SU-DHL-6 (cell line): Measurements from ENCODE around the gene SDS.

Experiments used
- H2AFZ ChIP-seq: fragments of 200-600 bp; sonication (generic); 2 replicates; pipeline ENCODE4 v1.6.1; 2014; ENCODE audit warnings: low read depth, mild to moderate bottlenecking, moderate library complexity, mixed read lengths, antibody characterized with exemption, low read length; ENCODE audit not compliant: severe bottlenecking
- H3F3A ChIP-seq: fragments of 200-600 bp; shearing (Covaris generic); 2 replicates; pipeline ENCODE4 v1.6.0; 2016; ENCODE audit warnings: antibody characterized with exemption, mild to moderate bottlenecking; ENCODE audit not compliant: insufficient read depth
- H3K27ac ChIP-seq: fragments of 200-600 bp; sonication (generic); 2 replicates; pipeline ENCODE4 v1.5.1; 2016; ENCODE audit warnings: low read depth, mild to moderate bottlenecking, low read length, moderate library complexity, mixed read lengths
- H3K27me3 ChIP-seq: fragments of 200-600 bp; sonication (generic), shearing (Covaris generic); 2 replicates; pipeline ENCODE4 v1.6.0; 2014; ENCODE audit warnings: mild to moderate bottlenecking, low read length
- H3K36me3 ChIP-seq: fragments of 200-600 bp; sonication (generic); 2 replicates; pipeline ENCODE4 v1.6.1; 2014; ENCODE audit warnings: mild to moderate bottlenecking, low read length, mixed read lengths
- H3K4me2 ChIP-seq: fragments of 300-600, 200-600 bp; shearing (Covaris generic), sonication (generic); 2 replicates; pipeline ENCODE4 v1.6.0; 2014; ENCODE audit warnings: low read length, low read depth, mild to moderate bottlenecking; ENCODE audit not compliant: poor library complexity, severe bottlenecking
- H3K4me3 ChIP-seq: fragments of 200-600 bp; sonication (generic); 2 replicates; pipeline ENCODE4 v1.5.1; 2014; ENCODE audit warnings: antibody characterized with exemption, low read length, mild to moderate bottlenecking, mixed read lengths; ENCODE audit not compliant: insufficient read depth, poor library complexity, severe bottlenecking
- H3K79me2 ChIP-seq: fragments of 200-600 bp; sonication (generic); 2 replicates; pipeline ENCODE4 v1.6.1; 2014; ENCODE audit warnings: mild to moderate bottlenecking, low read length, moderate library complexity; ENCODE audit not compliant: insufficient read depth
- H3K9ac ChIP-seq: fragments of 200-600 bp; sonication (generic); 2 replicates; pipeline ENCODE4 v1.7.0; 2014; ENCODE audit warnings: mild to moderate bottlenecking, low read length
- H3K9me2 ChIP-seq: fragments of 200-600 bp; sonication (generic); replicated peaks from 2 replicates; pipeline ENCODE4 v1.6.1; 2014; ENCODE audit warnings: low read length; ENCODE audit not compliant: insufficient read depth
- H3K9me3 ChIP-seq: fragments of 200-600 bp; sonication (generic); 2 replicates; pipeline ENCODE4 v1.6.1; 2014; ENCODE audit warnings: low read length, mixed read lengths; ENCODE audit not compliant: insufficient read depth
- H4K20me1 ChIP-seq: fragments of 200-600 bp; sonication (generic); 2 replicates; pipeline ENCODE4 v1.6.1; 2014; ENCODE audit warnings: low read depth, mild to moderate bottlenecking, antibody characterized with exemption, low read length, moderate library complexity, mixed read lengths
- EZH2phosphoT487 ChIP-seq: fragments of 200-600 bp; sonication (generic), shearing (Covaris generic); conservative IDR thresholded peaks from 2 replicates; pipeline ENCODE4 v1.6.1; 2018; ENCODE audit warnings: mild to moderate bottlenecking, antibody characterized with exemption, low read length, moderate library complexity, mixed read lengths
- TF ChIP-seq, protein P1 (sequence below): fragments of 200-600 bp; sonication (generic); IDR thresholded peaks from one replicate; pipeline ENCODE4 v1.5.1; 2017; ENCODE audit warnings: antibody characterized with exemption, mild to moderate bottlenecking, low read length, moderate library complexity; ENCODE audit not compliant: insufficient read depth, poor library complexity, severe bottlenecking

The SDS gene, protein sequence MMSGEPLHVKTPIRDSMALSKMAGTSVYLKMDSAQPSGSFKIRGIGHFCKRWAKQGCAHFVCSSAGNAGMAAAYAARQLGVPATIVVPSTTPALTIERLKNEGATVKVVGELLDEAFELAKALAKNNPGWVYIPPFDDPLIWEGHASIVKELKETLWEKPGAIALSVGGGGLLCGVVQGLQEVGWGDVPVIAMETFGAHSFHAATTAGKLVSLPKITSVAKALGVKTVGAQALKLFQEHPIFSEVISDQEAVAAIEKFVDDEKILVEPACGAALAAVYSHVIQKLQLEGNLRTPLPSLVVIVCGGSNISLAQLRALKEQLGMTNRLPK

DNA sequence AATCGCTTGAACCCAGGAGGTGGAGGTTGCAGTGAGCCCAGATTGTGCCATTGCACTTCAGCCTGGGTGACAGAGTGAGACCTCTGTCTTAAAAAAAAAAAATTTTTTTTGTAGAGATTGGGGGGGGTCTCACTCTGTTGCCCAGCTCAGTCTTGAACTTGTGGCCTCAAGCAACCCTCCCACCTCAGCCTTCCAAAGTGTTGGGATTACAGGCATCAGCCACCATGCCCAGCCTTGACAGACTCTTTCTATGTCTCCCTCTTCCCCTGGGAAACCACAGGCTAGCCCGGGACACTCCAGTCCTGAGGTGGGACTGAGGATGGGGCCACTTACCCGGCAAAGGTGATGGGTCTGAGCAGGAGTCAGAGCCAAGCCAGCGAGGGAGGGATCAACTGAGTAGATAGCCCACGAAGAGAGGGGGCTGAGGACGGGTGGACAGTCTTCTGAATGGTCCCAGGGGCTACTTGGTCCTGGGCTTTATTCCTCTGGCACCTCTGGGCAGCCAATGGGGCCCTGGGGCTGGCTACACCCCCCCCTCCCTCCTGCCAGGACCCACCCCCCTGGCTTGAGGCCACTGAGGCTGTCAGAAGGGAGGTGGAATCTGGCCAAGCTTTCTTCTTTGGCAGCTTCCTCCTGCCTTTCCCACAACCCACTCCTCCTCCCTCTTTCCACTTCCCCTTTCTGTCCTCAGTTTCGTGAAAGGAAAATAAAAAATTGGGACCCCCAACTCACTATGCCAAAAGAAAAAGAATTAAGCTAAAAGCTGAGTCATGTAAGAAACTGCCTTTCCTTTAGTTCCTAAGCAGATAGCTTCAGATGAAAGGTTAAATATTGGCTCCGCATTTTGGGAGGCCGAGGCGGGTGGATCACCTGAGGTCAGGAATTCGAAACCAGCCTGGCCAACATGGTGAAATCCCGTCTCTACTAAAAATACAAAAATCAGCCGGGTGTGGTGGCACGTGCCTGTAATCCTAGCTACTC is at the start of gene SDS:
SDS (minus strand) TSS at position 453 of the 981 bp plus-strand sequence. CDS start 4,179 bp downstream, outside the sequence.
- Histone ChIP-seq H3K9ac (no peak within 1 kb of the TSS), H3K4me2 (no peak within 1 kb of the TSS), H3K36me3 (no peaks in the 10 kb centered on the region), H3K79me2 (no peaks in the 10 kb centered on the region), H3K27me3 (no peaks in the 10 kb centered on the region), H2AFZ (no peak within 1 kb of the TSS), H3K4me3 (no peak within 1 kb of the TSS), H3K9me3 (no peaks in the 10 kb centered on the region), H3K9me2 (no peaks in the 10 kb centered on the region), H3K27ac (no peak within 1 kb of the TSS), H4K20me1 (no peaks in the 10 kb centered on the region), H3F3A (no peaks in the 10 kb centered on the region)
- no peak for TF ChIP-seq EZH2phosphoT487
- TF ChIP-seq, protein P1, sequence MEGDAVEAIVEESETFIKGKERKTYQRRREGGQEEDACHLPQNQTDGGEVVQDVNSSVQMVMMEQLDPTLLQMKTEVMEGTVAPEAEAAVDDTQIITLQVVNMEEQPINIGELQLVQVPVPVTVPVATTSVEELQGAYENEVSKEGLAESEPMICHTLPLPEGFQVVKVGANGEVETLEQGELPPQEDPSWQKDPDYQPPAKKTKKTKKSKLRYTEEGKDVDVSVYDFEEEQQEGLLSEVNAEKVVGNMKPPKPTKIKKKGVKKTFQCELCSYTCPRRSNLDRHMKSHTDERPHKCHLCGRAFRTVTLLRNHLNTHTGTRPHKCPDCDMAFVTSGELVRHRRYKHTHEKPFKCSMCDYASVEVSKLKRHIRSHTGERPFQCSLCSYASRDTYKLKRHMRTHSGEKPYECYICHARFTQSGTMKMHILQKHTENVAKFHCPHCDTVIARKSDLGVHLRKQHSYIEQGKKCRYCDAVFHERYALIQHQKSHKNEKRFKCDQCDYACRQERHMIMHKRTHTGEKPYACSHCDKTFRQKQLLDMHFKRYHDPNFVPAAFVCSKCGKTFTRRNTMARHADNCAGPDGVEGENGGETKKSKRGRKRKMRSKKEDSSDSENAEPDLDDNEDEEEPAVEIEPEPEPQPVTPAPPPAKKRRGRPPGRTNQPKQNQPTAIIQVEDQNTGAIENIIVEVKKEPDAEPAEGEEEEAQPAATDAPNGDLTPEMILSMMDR: no peak

DNA sequence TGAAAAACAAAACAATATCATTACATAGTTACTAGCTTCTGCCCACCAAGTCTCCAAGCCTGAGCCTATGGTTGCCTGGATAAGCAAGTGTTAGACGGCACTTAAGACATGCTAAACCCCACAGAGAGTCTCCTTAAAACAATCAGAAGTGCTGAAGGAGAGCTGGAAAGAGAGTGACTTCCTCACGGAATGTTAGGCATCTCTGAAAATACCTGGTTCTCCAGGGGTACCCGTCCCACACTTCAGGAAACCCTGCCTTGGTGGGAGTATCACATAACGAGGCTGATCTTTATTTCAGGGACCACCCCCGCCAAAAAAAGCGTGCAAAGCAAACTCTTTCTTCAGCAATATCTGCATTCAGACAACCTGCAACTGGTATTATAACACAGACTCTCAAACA is 49.6 kb upstream of the SDS start:
- Histone ChIP-seq H3K4me3 (no peak overlapping the region), H3K4me2 (no peak overlapping the region), H3K9me3 (no peaks in the 10 kb centered on the region), H3K27ac (no peak overlapping the region), H3K9me2 (no peaks in the 10 kb centered on the region), H2AFZ (no peak overlapping the region), H3K9ac (no peak overlapping the region), H4K20me1 (no peaks in the 10 kb centered on the region), H3K36me3 (no peaks in the 10 kb centered on the region), H3K27me3 (no peaks in the 10 kb centered on the region), H3F3A (no peaks in the 10 kb centered on the region), H3K79me2 (no peaks in the 10 kb centered on the region)
- TF ChIP-seq, protein P1: no peak
- TF ChIP-seq EZH2phosphoT487: no peak

DNA sequence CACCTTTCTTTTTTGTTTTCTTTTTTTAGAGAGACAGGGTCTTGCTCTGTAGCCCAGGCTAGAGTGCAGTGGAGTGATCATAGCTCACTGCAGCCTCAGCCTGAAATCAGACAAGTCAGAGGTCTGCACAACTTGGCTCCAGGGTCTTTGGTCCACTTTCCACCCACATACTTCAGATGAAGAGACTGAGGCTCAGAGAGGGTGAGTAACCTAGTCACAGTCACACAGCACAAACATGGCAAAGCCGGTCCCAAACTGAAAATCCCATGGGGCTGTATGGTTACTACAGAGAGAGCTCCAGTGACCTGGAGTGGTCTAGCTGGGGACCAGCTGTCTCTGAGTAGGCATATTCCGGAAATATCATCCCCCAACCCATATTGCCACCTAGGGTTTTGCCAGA is 48.8 kb upstream of the SDS start:
- no peaks in the 10 kb centered on the region for H3K9me3 ChIP-seq
- H3K79me2 ChIP-seq: no peaks in the 10 kb centered on the region
- no peak overlapping the region for H2AFZ ChIP-seq
- H3K27me3 ChIP-seq: no peaks in the 10 kb centered on the region
- TF ChIP-seq, protein P1: no peak
- no peak for TF ChIP-seq EZH2phosphoT487
- no peak overlapping the region for H3K4me3 ChIP-seq
- H3K27ac ChIP-seq: no peak overlapping the region
- no peaks in the 10 kb centered on the region for H4K20me1 ChIP-seq
- no peak overlapping the region for H3K9ac ChIP-seq
- no peaks in the 10 kb centered on the region for H3K9me2 ChIP-seq
- H3F3A ChIP-seq: no peaks in the 10 kb centered on the region
- H3K4me2 ChIP-seq: no peak overlapping the region
- no peaks in the 10 kb centered on the region for H3K36me3 ChIP-seq
